H1 (cell line): Measurements from ENCODE around the gene FSTL4. TPM values are rescaled to one million over a fixed set of nuclear protein-coding genes. Genes with fewer than 3 reads are reported as not detected.

Source experiments
- CTCF ChIA-PET: fragments of 300-600 bp; sonication (Branson Sonifier 250); formaldehyde crosslinking; loops from one replicate; lab custom pipeline; 2021; ENCODE audit not compliant: partially characterized antibody; lab: Charles Lee
- POLR2A ChIA-PET: fragments of 300-600 bp; sonication (Branson Sonifier 250); formaldehyde crosslinking; loops from one replicate; lab custom pipeline; 2021; ENCODE audit warnings: inconsistent platforms; ENCODE audit not compliant: partially characterized antibody; lab: Charles Lee
- DNase-seq, 2 experiments: peaks; one replicate each; pipeline versions ENCODE4 v3.0.0 to v3.0.0-alpha.2; 2010 to 2022; ENCODE audit warnings: low spot score in 2 of 2, low read depth in 1 of 2, mixed read lengths in 1 of 2
- FAIRE-seq: peaks from 2 replicates; lab custom pipeline; 2011; peaks lifted over from hg19 to GRCh38; lab: Jason Lieb, UNC
- H2AFZ ChIP-seq: 2 replicates; pipeline ENCODE4 v1.8.1; 2012; ENCODE audit warnings: low read length, inconsistent platforms
- H2AK5ac ChIP-seq: 2 replicates; pipeline ENCODE4 v1.6.1; 2013; ENCODE audit warnings: low read depth, low read length
- H2BK120ac ChIP-seq: replicated peaks from 2 replicates; pipeline ENCODE3; 2013; ENCODE audit warnings: low read depth, low read length, inconsistent platforms
- H2BK12ac ChIP-seq: 2 replicates; pipeline ENCODE4 v1.6.1; 2013; ENCODE audit warnings: low read depth, low read length
- H2BK15ac ChIP-seq: 2 replicates; pipeline ENCODE4 v1.6.1; 2013; ENCODE audit warnings: low read length
- H2BK20ac ChIP-seq: 2 replicates; pipeline ENCODE4 v1.6.1; 2013; ENCODE audit warnings: low read length
- H2BK5ac ChIP-seq: 2 replicates; pipeline ENCODE4 v1.6.1; 2013; ENCODE audit warnings: low read depth, low read length
- H3K14ac ChIP-seq: 2 replicates; pipeline ENCODE4 v1.6.1; 2013; ENCODE audit warnings: inconsistent platforms; ENCODE audit not compliant: insufficient read length
- H3K18ac ChIP-seq: 2 replicates; pipeline ENCODE4 v1.6.1; 2013; ENCODE audit warnings: low read length; ENCODE audit errors: extremely low read depth
- H3K23ac ChIP-seq: 2 replicates; pipeline ENCODE4 v1.6.1; 2013; ENCODE audit warnings: inconsistent platforms; ENCODE audit not compliant: insufficient read length
- H3K23me2 ChIP-seq: 2 replicates; pipeline ENCODE4 v1.6.1; 2013; ENCODE audit warnings: low read depth, low read length
- H3K27ac ChIP-seq: 2 replicates; pipeline ENCODE4 v1.6.1; 2011; ENCODE audit warnings: low read depth, low read length, inconsistent platforms
- H3K27me3 ChIP-seq, 4 experiments: replicated peaks in 1 of 4; 1 replicate in 1 of 4; 2 replicates in 3 of 4; pipeline versions ENCODE4 v1.6.1 to v1.8.1; 2011 to 2013; ENCODE audit warnings: low read length in 3 of 4, mild to moderate bottlenecking in 3 of 4, inconsistent platforms in 2 of 4, mixed read lengths in 2 of 4, moderate library complexity in 1 of 4; ENCODE audit not compliant: control insufficient read depth in 3 of 4, insufficient read depth in 3 of 4; ENCODE audit errors: extremely low read depth in 1 of 4
- H3K36me3 ChIP-seq, 4 experiments: 2 replicates each; pipeline versions ENCODE4 v1.6.1 to v1.8.1; 2011 to 2013; ENCODE audit warnings: mild to moderate bottlenecking in 4 of 4, low read length in 3 of 4, moderate library complexity in 2 of 4, control low read depth in 1 of 4, inconsistent platforms in 1 of 4; ENCODE audit not compliant: insufficient read depth in 4 of 4, control insufficient read depth in 2 of 4
- H3K4ac ChIP-seq: replicated peaks from 2 replicates; pipeline ENCODE3; 2013; ENCODE audit warnings: low read length, low read depth, mixed read lengths, inconsistent platforms; ENCODE audit not compliant: insufficient read length
- H3K4me1 ChIP-seq, 4 experiments: replicated peaks in 1 of 4; 1 replicate in 1 of 4; 2 replicates in 3 of 4; pipeline versions ENCODE4 v1.6.1 to v1.8.1; 2011 to 2013; ENCODE audit warnings: low read length in 3 of 4, inconsistent platforms in 2 of 4, mixed read lengths in 1 of 4; ENCODE audit not compliant: insufficient read depth in 4 of 4, control insufficient read depth in 3 of 4
- H3K4me2 ChIP-seq, 2 experiments: 2 replicates each; pipeline versions ENCODE4 v1.6.1 to v1.8.1; 2011 to 2013; ENCODE audit warnings: low read depth in 2 of 2, low read length in 2 of 2, control low read depth in 1 of 2, inconsistent platforms in 1 of 2, mild to moderate bottlenecking in 1 of 2; ENCODE audit not compliant: insufficient read depth in 1 of 2
- H3K4me3 ChIP-seq, 4 experiments: fragments of 200-600, 300-600 bp in 1 of 4; sonication (generic), shearing (Covaris generic), sonication (Bioruptor Twin) in 1 of 4; 2 replicates each; pipeline versions ENCODE4 v1.5.1 to v1.8.1; 2011 to 2016; ENCODE audit warnings: low read length in 4 of 4, low read depth in 3 of 4, control low read depth in 2 of 4, inconsistent platforms in 2 of 4, mild to moderate bottlenecking in 2 of 4, mixed read lengths in 1 of 4, moderate library complexity in 1 of 4; ENCODE audit not compliant: insufficient read depth in 2 of 4; ENCODE audit errors: extremely low read depth in 1 of 4
- H3K56ac ChIP-seq: replicated peaks from 2 replicates; pipeline ENCODE3; 2013; ENCODE audit warnings: low read depth, mild to moderate bottlenecking, mixed read lengths, low read length, inconsistent platforms; ENCODE audit not compliant: insufficient read length
- H3K79me1 ChIP-seq: 2 replicates; pipeline ENCODE4 v1.6.1; 2013; ENCODE audit warnings: low read depth, low read length, control low read depth
- H3K79me2 ChIP-seq, 2 experiments: 2 replicates each; pipeline versions ENCODE4 v1.6.1 to v1.8.1; 2012 to 2013; ENCODE audit warnings: low read length in 2 of 2, mild to moderate bottlenecking in 2 of 2, inconsistent platforms in 1 of 2; ENCODE audit not compliant: insufficient read depth in 2 of 2, control insufficient read depth in 1 of 2
- H3K9ac ChIP-seq, 4 experiments: replicated peaks in 1 of 4; 1 replicate in 1 of 4; 2 replicates in 3 of 4; pipeline versions ENCODE4 v1.6.1 to v1.8.1; 2011 to 2013; ENCODE audit warnings: low read depth in 3 of 4, low read length in 3 of 4, control low read depth in 2 of 4, mild to moderate bottlenecking in 2 of 4, moderate library complexity in 2 of 4, inconsistent platforms in 1 of 4; ENCODE audit errors: extremely low read depth in 1 of 4
- H3K9me3 ChIP-seq, 2 experiments: 2 replicates each; pipeline versions ENCODE4 v1.6.1 to v1.8.1; 2012 to 2013; ENCODE audit warnings: mild to moderate bottlenecking in 2 of 2, moderate library complexity in 2 of 2, control low read depth in 1 of 2, inconsistent platforms in 1 of 2, low read depth in 1 of 2, low read length in 1 of 2, mixed read lengths in 1 of 2; ENCODE audit not compliant: insufficient read depth in 2 of 2
- H4K20me1 ChIP-seq, 2 experiments: replicated peaks in 1 of 2; 2 replicates each; pipeline versions ENCODE3 to v1.8.1; 2011 to 2013; ENCODE audit warnings: inconsistent platforms in 2 of 2, low read length in 2 of 2, mild to moderate bottlenecking in 1 of 2; ENCODE audit not compliant: insufficient read depth in 2 of 2, control insufficient read depth in 1 of 2
- H4K5ac ChIP-seq: 2 replicates; pipeline ENCODE4 v1.6.1; 2013; ENCODE audit warnings: low read length, low read depth, mixed read lengths, inconsistent platforms; ENCODE audit not compliant: insufficient read length
- H4K8ac ChIP-seq: 2 replicates; pipeline ENCODE4 v1.8.0; 2013; ENCODE audit warnings: mild to moderate bottlenecking, moderate library complexity, low read length, inconsistent platforms; ENCODE audit not compliant: insufficient read depth; ENCODE audit errors: extremely low read depth
- H4K91ac ChIP-seq: replicated peaks from 2 replicates; pipeline ENCODE3; 2013; ENCODE audit warnings: low read length, mixed read lengths, inconsistent platforms; ENCODE audit not compliant: insufficient read length
- BACH1 ChIP-seq: IDR thresholded peaks from 2 replicates; pipeline ENCODE4 v1.6.1; 2012; ENCODE audit warnings: low read length, improper control_type of control experiment
- KDM5A ChIP-seq: fragments of 200-600 bp; IDR thresholded peaks from 2 replicates; pipeline ENCODE4 v1.7.1; 2012; ENCODE audit warnings: mild to moderate bottlenecking, low read length, inconsistent platforms, mixed read lengths
- RNF2 ChIP-seq: fragments of 200-900, 300-1000 bp; sonication (generic); IDR thresholded peaks from 2 replicates; pipeline ENCODE4 v1.7.1; 2016; ENCODE audit warnings: borderline replicate concordance, low read depth, mild to moderate bottlenecking, antibody characterized with exemption, low read length; ENCODE audit not compliant: poor library complexity, severe bottlenecking; ENCODE audit errors: missing control alignments
- SP1 ChIP-seq: IDR thresholded peaks from 2 replicates; pipeline ENCODE4 v1.6.1; 2011; ENCODE audit warnings: low read depth, low read length
- WGBS, 2 experiments: shearing (Covaris generic) in 1 of 2; methylation state at CpG; one replicate each; pipeline versions ENCODE4 v1.1.6 to v1.1.7; 2013 to 2015; ENCODE audit warnings: low lambda C conversion rate in 2 of 2, mixed read lengths in 2 of 2, inconsistent platforms in 1 of 2, low coverage in 1 of 2, missing lambda C conversion rate in 1 of 2; ENCODE audit not compliant: insufficient replicate concordance in 2 of 2, insufficient coverage in 1 of 2, insufficient read length in 1 of 2; ENCODE audit errors: extremely low coverage in 1 of 2, missing lambda C conversion rate in 1 of 2; 5-methylcytosine and 5-hydroxymethylcytosine counted together
- polyA plus RNA-seq, 7 experiments: library from polyadenylated mRNA; depleted of rRNA in 3 of 7; stranded (reverse) in 5 of 7; unstranded in 2 of 7; fragments of >200 nt in 5 of 7; fragments of 200-250 nt in 2 of 7; gene quantifications; 1 replicate in 5 of 7; 2 replicates in 1 of 7; 4 replicates in 1 of 7; pipeline versions ENCODE4 v1.2.1 to v1.2.3, GENCODE V29; 2011 to 2013; ENCODE audit warnings: missing spikeins in 2 of 7, mixed read lengths in 2 of 7
- total RNA-seq: library from RNA; stranded (reverse); fragmentation: NEBNext Ultra II Directional; extraction: Animal tissue kit (Norgen Biotek cat#: 25700); gene quantifications from 2 replicates; pipeline ENCODE4 v1.2.1, GENCODE V29; 2021

FSTL4 gene
- total and polyA plus RNA-seq, 2 of the 8 experiments (the other 6 are each of a cell fraction or from before 2014, with no cell fraction given), result 3.1 to 4.1 TPM

- Histone ChIP-seq H3K14ac (no peak overlapping the region), H3K4ac (no peak overlapping the region), H3K56ac (no peak overlapping the region), H3K79me1 (no peaks in the 10 kb centered on the region), H2AFZ (no peak overlapping the region), H3K23me2 (no peaks in the 10 kb centered on the region), H3K4me2 (0 out of 4 replicates have a peak overlapping the region, but pooled peaks of 1 of the 2 experiments have one; percentile 27), H3K9ac (no peak overlapping the region), H2BK12ac (no peak overlapping the region), H3K4me1 (peaks cover 3 to 29% (median 4%) of the 10 kb centered on the region in 4 experiments; a peak in 6 of 7 replicates), H2AK5ac (no peak overlapping the region), H3K9me3 (no peaks in the 10 kb centered on the region), H3K23ac (no peak overlapping the region), H3K36me3 (no peaks in the 10 kb centered on the region), H3K18ac (no peak overlapping the region; the same call in 1 of the 2 replicates), H4K91ac (no peak overlapping the region), H4K20me1 (no peaks in the 10 kb centered on the region), H2BK5ac (no peak overlapping the region), H4K8ac (no peak overlapping the region), H4K5ac (no peak overlapping the region), H2BK120ac (no peak overlapping the region), H3K79me2 (no peaks in the 10 kb centered on the region), H3K27ac (no peak overlapping the region), H3K27me3 (no peaks in the 10 kb centered on the region), H2BK20ac (no peak overlapping the region), H3K4me3 (no peak overlapping the region), H2BK15ac (no peak overlapping the region)
- no peak for TF ChIP-seq SP1
- no peak for TF ChIP-seq KDM5A
- no peak for TF ChIP-seq BACH1
- no peak for TF ChIP-seq RNF2
- ChIA-PET CTCF (interaction anchor here (1.1 to 4.6 kb wide), 7 partner anchors 13 to 84 kb away, joined by 3 to 21 read pairs (median 10); no protein-coding TSS in a partner anchor), POLR2A (no interaction called here)
- DNase-seq, result no peak
- WGBS, 2 experiments, result 58% methylated on average over 7 of the region's 8 CpGs; no CpG with 5 or more reads in 1 of the 2 experiments
- no peak for FAIRE-seq
Measured at GRCh38 chr5:133340822-133341221, 271.5 kb downstream of the FSTL4 start.
